ENCODE results near the gene TNNI2. TPM values are rescaled to one million over a fixed set of nuclear protein-coding genes. Genes with fewer than 3 reads are reported as not detected.

Gene TNNI2
- total and polyA plus RNA-seq, 7 experiments from 2014 or later, result 0.46 to 8.8 (median 0.61) TPM; not detected in 4

DNA sequence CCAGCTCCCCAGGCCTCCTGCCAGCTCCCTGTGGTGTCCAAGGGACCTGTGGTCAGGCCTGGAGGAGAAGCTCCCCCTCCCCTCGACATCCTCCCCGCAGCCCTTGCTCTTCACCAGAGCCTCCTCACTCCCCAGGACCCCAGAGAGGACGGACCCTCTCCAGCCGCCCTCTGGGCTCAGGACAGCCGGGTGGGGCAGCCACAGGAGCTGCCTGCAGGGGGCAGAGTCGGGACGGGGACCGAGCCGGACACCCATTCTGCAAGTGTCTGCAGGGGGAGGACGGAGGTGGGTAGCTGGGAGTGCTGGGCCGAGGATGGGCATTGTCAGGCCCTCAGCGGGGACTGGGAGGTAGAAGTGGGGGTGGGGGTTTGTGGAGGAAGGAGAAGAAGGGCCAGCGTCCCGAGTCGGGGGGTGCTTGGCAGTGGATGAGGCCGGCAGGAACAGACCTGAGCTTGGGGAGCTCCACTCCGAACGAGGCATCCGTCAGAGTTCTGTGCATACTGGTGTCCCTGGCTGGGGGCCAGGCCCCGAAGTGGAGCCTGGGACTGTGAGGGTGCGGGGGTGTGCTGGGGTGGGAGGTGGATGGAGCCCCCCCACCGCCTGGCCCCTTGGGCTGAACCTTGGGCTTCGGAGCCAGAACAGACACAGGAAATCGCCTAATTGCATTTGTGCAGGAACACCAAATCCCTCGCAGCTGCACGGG is 37.7 kb downstream of the TNNI2 start:
- intact Hi-C loops (cut with micrococcal nuclease), result no loop called here
- POLR2A ChIA-PET, result interaction anchor here (1.1 to 1.4 kb wide), 3 partner anchors 11 to 28 kb away, joined by 3 to 4 read pairs (median 3); partner anchors contain the start of gene LSP1
- no peak overlapping the region for H3K4me3 ChIP-seq (ENCODE audit: low read length)
- ATAC-seq, result no peak
- no peaks in the 10 kb centered on the region for H3K27me3 Mint-ChIP-seq
- H3K9me3 Mint-ChIP-seq, result no peaks in the 10 kb centered on the region
- H3K9me3 ChIP-seq (ENCODE audit: control insufficient read depth in 2 of 3, low read length in 3 of 3), result no peaks in the 10 kb centered on the region
- CTCF ChIA-PET, result interaction anchor here (0.7 to 1.5 kb wide), 5 partner anchors 12 to 183 kb away, joined by 3 read pairs; no protein-coding TSS in a partner anchor
- H3K4me1 ChIP-seq (ENCODE audit: control insufficient read depth in 2 of 2, insufficient read depth in 2 of 2, low read length in 2 of 2), result peaks cover 5 to 10% of the 10 kb centered on the region in 2 donors
- DNase-seq, result no peak
- no peak overlapping the region for H3K4me3 Mint-ChIP-seq
- H3K27me3 ChIP-seq (ENCODE audit: control insufficient read depth in 2 of 2, insufficient read depth in 2 of 2, low read length in 2 of 2), result no peaks in the 10 kb centered on the region
- peaks cover 10 to 51% (median 28%) of the 10 kb centered on the region in 7 donors for H3K4me1 Mint-ChIP-seq
- H3K36me3 ChIP-seq (ENCODE audit: control insufficient read depth in 2 of 3, insufficient read depth in 3 of 3, low read length in 3 of 3), result peaks cover 0 to 27% (median 0%) of the 10 kb centered on the region in 3 experiments
- peaks cover 0 to 4% (median 0%) of the 10 kb centered on the region in 5 donors for H3K36me3 Mint-ChIP-seq
- H3K27ac ChIP-seq (ENCODE audit: low read depth, low read length), result peak overlapping the region; percentile 39
- peak overlapping the region in 1 of 9 donors; percentile 28 for H3K27ac Mint-ChIP-seq

DNA sequence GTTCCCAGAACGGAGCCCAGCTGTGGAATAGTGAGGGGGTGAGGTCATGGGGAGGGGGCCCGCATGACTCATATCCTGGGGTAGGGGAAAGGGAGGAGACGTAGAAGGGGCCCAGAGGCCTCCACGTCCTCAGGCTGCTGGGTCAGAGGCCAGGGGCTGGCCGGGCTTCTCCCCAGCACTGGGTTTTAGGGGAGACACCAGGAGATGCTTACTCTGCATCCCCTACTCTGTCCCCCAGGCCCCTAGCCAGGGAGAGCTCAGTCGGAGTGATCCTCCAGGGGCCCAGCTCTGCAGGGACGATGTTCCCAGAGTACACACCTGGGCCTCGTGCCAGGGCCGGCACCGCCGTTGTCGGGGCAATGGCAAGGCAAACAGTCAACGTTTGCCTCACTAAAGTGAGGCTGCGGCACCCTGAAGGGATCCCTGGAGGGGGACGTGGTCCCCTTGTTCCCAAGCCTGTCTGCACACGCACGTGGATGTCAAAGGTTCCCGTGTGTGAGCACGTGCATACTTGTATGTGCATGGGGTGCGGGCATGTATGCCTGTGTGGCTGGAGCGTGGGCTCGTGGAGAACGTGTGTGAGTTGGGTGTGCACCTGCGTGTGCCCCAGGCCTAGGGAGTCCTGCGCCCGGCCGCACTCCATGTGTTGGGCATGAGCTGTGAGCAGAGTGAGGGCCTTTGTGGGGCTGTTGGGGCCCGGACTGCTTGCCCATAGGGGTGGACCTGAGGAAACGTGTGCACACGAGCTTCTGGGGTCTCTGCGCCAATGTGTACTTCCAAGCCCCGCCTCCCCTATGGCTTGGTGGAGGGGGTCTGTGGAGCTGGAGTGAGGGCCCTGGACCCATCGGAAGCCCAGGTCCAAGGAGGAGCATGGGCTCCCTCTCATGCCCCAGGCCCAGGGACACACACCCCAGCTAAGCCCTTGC is 38.7 kb downstream of the TNNI2 start:
- CTCF ChIA-PET, result interaction anchor here (0.6 to 3.5 kb wide), 3 partner anchors 24 to 355 kb away, joined by 3 to 11 read pairs (median 3); partner anchors contain the start of gene LSP1
- peaks cover 0 to 4% (median 0%) of the 10 kb centered on the region in 5 donors for H3K36me3 Mint-ChIP-seq
- peak overlapping the region in 4 of 9 donors; percentile 48 to 71 (median 52) for H3K27ac Mint-ChIP-seq
- Histone ChIP-seq H3K27ac (ENCODE audit: low read depth, low read length) (no peak overlapping the region), H3K4me3 (ENCODE audit: low read length) (no peak overlapping the region), H3K27me3 (ENCODE audit: control insufficient read depth in 2 of 2, insufficient read depth in 2 of 2, low read length in 2 of 2) (no peaks in the 10 kb centered on the region), H3K4me1 (ENCODE audit: control insufficient read depth in 2 of 2, insufficient read depth in 2 of 2, low read length in 2 of 2) (peaks cover 3 to 7% of the 10 kb centered on the region in 2 donors), H3K9me3 (ENCODE audit: control insufficient read depth in 2 of 3, low read length in 3 of 3) (no peaks in the 10 kb centered on the region), H3K36me3 (ENCODE audit: control insufficient read depth in 2 of 3, insufficient read depth in 3 of 3, low read length in 3 of 3) (peaks cover 0 to 30% (median 0%) of the 10 kb centered on the region in 3 experiments)
- ATAC-seq, result no peak
- H3K9me3 Mint-ChIP-seq, result no peaks in the 10 kb centered on the region
- intact Hi-C loops (cut with micrococcal nuclease), result no loop called here
- H3K4me3 Mint-ChIP-seq, result peak overlapping the region in 1 of 10 donors; percentile 30
- POLR2A ChIA-PET, result interaction anchor here (1.1 to 1.4 kb wide), 3 partner anchors 12 to 38 kb away, joined by 3 to 4 read pairs (median 4); partner anchors contain the start of gene TNNI2
- peak in 2 of 9 donors; percentile 4 to 11 for DNase-seq
- no peaks in the 10 kb centered on the region for H3K27me3 Mint-ChIP-seq
- H3K4me1 Mint-ChIP-seq, result peaks cover 10 to 48% (median 20%) of the 10 kb centered on the region in 7 donors

DNA sequence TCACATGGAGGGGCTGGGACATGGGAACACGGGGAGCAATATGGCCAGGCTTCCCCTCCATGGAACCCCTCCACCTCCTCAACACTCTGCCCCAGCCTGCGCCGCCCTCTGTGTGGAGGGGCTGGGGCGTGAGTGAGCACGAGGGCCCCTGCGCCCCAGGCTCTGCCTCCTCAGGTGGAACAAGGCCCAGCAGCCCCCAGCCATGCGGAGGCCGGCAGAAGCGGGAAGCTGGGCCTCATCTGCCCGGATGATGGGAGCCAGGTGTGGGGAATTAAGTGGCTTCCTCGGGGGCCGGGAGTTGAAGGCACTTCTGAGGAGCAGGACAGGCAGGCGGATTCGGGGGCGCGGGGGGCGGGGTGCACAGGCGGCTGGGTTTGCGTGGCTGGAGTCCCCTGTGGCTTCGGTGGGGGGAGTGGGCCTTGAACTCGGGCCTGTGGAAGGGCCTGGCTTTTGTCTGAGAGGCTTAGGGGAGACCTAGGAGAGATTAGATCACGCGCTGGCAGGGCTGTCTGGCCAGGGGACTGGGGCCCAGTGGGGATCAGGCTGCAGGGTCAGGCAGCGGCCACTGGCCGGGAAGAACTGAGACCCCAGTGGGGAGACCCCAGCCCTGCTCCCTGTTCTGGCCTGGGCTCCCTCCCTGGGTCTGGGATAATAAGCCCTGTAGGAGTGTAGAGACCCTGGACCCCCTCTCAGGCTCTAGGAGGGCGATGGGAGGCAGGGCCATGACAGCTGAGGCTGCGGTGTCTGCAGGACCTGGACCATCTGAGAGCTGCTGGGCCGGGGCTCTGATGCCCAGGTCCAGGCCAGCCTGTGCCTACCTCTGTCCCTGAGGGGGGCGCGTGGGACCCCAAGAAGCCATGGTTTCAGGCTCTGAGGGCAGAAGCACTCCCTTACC is 39.6 kb downstream of the TNNI2 start:
- Histone ChIP-seq H3K27ac (ENCODE audit: low read depth, low read length) (no peak overlapping the region), H3K27me3 (ENCODE audit: control insufficient read depth in 2 of 2, insufficient read depth in 2 of 2, low read length in 2 of 2) (no peaks in the 10 kb centered on the region), H3K9me3 (ENCODE audit: control insufficient read depth in 2 of 3, low read length in 3 of 3) (no peaks in the 10 kb centered on the region), H3K4me3 (ENCODE audit: low read length) (no peak overlapping the region), H3K4me1 (ENCODE audit: control insufficient read depth in 2 of 2, insufficient read depth in 2 of 2, low read length in 2 of 2) (peaks cover 0 to 3% of the 10 kb centered on the region in 2 donors), H3K36me3 (ENCODE audit: control insufficient read depth in 2 of 3, insufficient read depth in 3 of 3, low read length in 3 of 3) (peaks cover 0 to 38% (median 0%) of the 10 kb centered on the region in 3 experiments)
- peaks cover 10 to 43% (median 15%) of the 10 kb centered on the region in 7 donors for H3K4me1 Mint-ChIP-seq
- ChIA-PET POLR2A (interaction anchor here (1.1 to 1.4 kb wide), 2 partner anchors 13 to 39 kb away, joined by 3 to 4 read pairs; partner anchors contain the start of gene TNNI2), CTCF (interaction anchor here (0.6 to 3.5 kb wide), 2 partner anchors 25 to 356 kb away, joined by 3 to 11 read pairs; partner anchors contain the start of gene LSP1)
- peak overlapping the region in 1 of 9 donors; percentile 47 for H3K27ac Mint-ChIP-seq
- no peak overlapping the region for H3K4me3 Mint-ChIP-seq
- H3K36me3 Mint-ChIP-seq, result peaks cover 0 to 4% (median 0%) of the 10 kb centered on the region in 5 donors
- no peaks in the 10 kb centered on the region for H3K27me3 Mint-ChIP-seq
- ATAC-seq (no peak), DNase-seq (peak in 1 of 9 donors; percentile 20)
- intact Hi-C loops (cut with micrococcal nuclease), result no loop called here
- no peaks in the 10 kb centered on the region for H3K9me3 Mint-ChIP-seq

DNA sequence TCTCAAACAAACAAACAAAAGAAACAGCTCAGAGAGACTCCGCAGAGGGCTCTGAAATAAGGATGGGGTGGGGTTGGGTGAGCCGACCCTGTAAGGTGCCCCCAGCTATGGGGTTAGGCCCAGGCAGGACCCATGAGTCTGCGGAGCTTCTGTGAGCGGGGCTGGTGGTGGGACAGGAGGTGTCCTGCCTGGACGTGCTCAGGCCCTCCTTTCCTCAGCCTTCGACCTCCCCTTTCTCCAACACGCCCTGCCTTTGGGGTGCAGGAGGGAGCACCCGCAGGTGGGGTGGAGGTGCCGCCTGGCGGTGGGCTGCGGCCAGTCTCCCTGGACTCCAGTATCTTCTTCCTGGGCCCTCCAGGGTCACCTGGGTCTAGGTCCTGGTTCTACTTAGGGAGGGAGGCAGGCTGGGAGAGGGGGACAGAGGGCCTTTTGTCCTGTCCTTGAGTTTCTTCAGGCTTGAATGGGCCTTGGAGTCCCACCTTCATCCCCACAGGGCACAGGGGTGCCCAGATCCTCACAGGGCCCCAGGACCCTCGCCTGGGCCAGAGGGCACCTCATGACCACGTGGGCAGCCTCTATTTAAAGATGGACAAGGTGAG is 40.7 kb downstream of the TNNI2 start:
- peak overlapping the region in 1 of 9 donors; percentile 38 for H3K27ac Mint-ChIP-seq
- H3K9me3 Mint-ChIP-seq, result no peaks in the 10 kb centered on the region
- Histone ChIP-seq H3K4me1 (ENCODE audit: control insufficient read depth in 2 of 2, insufficient read depth in 2 of 2, low read length in 2 of 2) (peaks cover 0 to 3% of the 10 kb centered on the region in 2 donors), H3K27ac (ENCODE audit: low read depth, low read length) (no peak overlapping the region), H3K9me3 (ENCODE audit: control insufficient read depth in 2 of 3, low read length in 3 of 3) (no peaks in the 10 kb centered on the region), H3K4me3 (ENCODE audit: low read length) (no peak overlapping the region), H3K27me3 (ENCODE audit: control insufficient read depth in 2 of 2, insufficient read depth in 2 of 2, low read length in 2 of 2) (no peaks in the 10 kb centered on the region), H3K36me3 (ENCODE audit: control insufficient read depth in 2 of 3, insufficient read depth in 3 of 3, low read length in 3 of 3) (peaks cover 0 to 48% (median under 1%) of the 10 kb centered on the region in 3 experiments)
- ChIA-PET CTCF (interaction anchor here (0.7 to 3.5 kb wide), 2 partner anchors 26 to 121 kb away, joined by 4 to 11 read pairs; partner anchors contain the start of gene LSP1), POLR2A (no interaction called here)
- H3K4me1 Mint-ChIP-seq, result peaks cover 10 to 40% (median 15%) of the 10 kb centered on the region in 7 donors
- peak in 1 of 9 donors; percentile 20 for DNase-seq
- H3K27me3 Mint-ChIP-seq, result no peaks in the 10 kb centered on the region
- no peak for ATAC-seq
- H3K4me3 Mint-ChIP-seq, result no peak overlapping the region
- intact Hi-C loops (cut with micrococcal nuclease), result no loop called here
- H3K36me3 Mint-ChIP-seq, result peaks cover 0 to 4% (median 0%) of the 10 kb centered on the region in 5 donors

DNA sequence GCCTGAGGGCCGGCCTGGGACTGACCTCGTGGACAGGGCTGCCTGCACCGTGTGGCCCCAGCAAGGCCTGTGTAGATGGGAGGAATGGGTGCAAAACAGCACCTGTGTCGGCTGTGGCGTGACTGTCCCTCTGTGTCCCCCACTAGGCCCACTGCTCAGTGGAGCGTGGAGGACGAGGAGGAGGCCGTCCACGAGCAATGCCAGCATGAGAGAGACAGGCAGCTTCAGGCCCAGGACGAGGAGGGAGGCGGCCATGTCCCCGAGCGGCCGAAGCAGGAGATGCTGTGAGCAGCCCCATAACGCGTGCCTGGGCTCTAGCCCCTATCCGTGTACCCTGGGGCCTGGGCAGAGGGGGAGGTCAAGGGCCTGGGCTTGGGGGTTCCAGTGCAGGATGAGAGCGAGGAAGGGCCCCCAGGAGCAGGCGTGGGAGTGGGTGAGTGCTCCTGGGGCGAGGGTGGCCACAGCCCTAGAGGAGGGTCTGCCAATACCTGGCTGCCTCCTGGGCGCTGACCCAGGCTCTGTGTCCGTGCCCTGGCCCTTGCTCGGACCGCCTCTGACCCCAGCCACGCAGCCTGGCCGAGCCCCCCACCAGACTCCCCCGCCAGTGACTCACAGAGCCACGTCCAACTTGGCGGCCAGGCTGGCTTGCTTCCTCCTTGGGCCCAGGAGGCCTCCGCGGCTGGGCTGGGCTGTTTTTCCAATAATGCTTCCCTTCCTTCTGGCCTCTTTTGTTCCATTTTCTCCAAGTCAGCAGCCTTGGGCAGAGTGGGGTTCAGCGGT is 41.4 kb downstream of the TNNI2 start:
- ATAC-seq, result no peak
- peaks cover 0 to 4% (median 0%) of the 10 kb centered on the region in 5 donors for H3K36me3 Mint-ChIP-seq
- Histone ChIP-seq H3K27ac (ENCODE audit: low read depth, low read length) (no peak overlapping the region), H3K36me3 (ENCODE audit: control insufficient read depth in 2 of 3, insufficient read depth in 3 of 3, low read length in 3 of 3) (peaks cover 5 to 52% (median 7%) of the 10 kb centered on the region in 3 experiments), H3K4me1 (ENCODE audit: control insufficient read depth in 2 of 2, insufficient read depth in 2 of 2, low read length in 2 of 2) (peaks cover 0 to 3% of the 10 kb centered on the region in 2 donors), H3K4me3 (ENCODE audit: low read length) (no peak overlapping the region), H3K9me3 (ENCODE audit: control insufficient read depth in 2 of 3, low read length in 3 of 3) (no peaks in the 10 kb centered on the region), H3K27me3 (ENCODE audit: control insufficient read depth in 2 of 2, insufficient read depth in 2 of 2, low read length in 2 of 2) (no peaks in the 10 kb centered on the region)
- CTCF ChIA-PET, result interaction anchor here (3.5 kb wide), 1 partner anchor 27 kb away, joined by 11 read pairs; the partner anchor contains the start of gene LSP1
- POLR2A ChIA-PET, result interaction anchor here (1.3 kb wide), 1 partner anchor 29 kb away, joined by 3 read pairs; no protein-coding TSS in a partner anchor
- intact Hi-C loops (cut with micrococcal nuclease), result loop anchor here (5.0 kb wide), 1 partner anchor 37 kb away; the partner anchor contains the start of gene TNNT3 (in 2 of the 2)
- peak overlapping the region in 1 of 10 donors; percentile 13 for H3K4me3 Mint-ChIP-seq
- peak overlapping the region in 4 of 9 donors; percentile 5 to 58 (median 28) for H3K27ac Mint-ChIP-seq
- no peaks in the 10 kb centered on the region for H3K27me3 Mint-ChIP-seq
- H3K9me3 Mint-ChIP-seq, result no peaks in the 10 kb centered on the region
- peaks cover 10 to 40% (median 14%) of the 10 kb centered on the region in 7 donors for H3K4me1 Mint-ChIP-seq
- peak in 1 of 9 donors; percentile 6 for DNase-seq

All from naive thymus-derived CD4-positive, alpha-beta T cell (primary cell).